HG03558 (cell line): ENCODE data around the gene RNGTT.
"Not testable (repeated sequence)": the region's sequence is repeated elsewhere in the genome, so short reads cannot be mapped to it uniquely, and the experiment has no call there.

Source experiments
- ATAC-seq: cut with Tn5 transposase; IDR thresholded peaks from one replicate; pipeline ENCODE4 v1.9.1; 2021; ENCODE audit warnings: moderate number of reproducible peaks; ENCODE audit not compliant: unreplicated experiment; ENCODE audit errors: extremely low read depth

The RNGTT gene

GRCh38 chr6:88963139-88964090, at the start of gene RNGTT:
TSS of gene RNGTT (minus strand) at chr6:88963618. CDS start at chr6:88963409, 209 bp downstream.
- ATAC-seq: peak; percentile 74

DNA sequence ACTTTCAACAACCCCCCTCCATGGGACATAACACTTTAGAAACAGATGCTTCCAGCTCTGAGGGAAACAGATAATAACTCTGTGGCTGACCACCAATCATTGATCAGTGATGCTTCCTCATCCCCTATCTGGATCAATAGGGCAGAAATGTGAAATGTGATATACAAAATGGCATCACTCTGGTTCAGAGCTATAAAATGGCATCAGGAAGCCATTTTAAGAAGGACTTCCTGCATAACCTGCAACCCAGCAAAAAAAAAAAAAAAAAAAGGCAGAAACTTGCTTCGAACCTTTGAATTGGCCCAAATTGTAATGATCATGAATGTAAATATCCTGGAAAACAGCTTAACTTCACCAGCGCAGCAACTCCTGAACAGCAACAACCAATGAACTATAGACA, 48.0 kb upstream of the RNGTT start:
- no peak for ATAC-seq

DNA sequence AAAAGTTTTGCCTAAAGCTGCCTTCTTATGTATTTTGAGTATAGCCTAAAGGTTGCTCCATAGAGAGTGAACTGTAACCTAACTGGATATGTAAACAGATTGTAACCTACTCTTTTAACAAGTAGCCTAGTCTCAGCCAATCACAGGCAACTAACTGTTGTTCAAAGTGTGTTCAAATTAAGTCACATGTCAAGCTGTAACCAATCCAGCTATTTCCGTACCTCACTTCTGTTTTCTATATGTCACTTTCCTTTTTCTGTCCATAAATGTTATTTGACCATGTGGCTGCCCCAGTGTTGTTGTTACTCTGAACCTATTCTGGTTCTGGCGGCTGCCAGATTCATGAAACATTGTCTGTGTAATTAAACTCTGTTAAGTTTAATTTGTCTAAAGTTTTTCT, 47.4 kb upstream of the RNGTT start:
- ATAC-seq: no peak

GRCh38 chr6:89009624-89010059, 46.2 kb upstream of the RNGTT start:
- no peak for ATAC-seq

DNA sequence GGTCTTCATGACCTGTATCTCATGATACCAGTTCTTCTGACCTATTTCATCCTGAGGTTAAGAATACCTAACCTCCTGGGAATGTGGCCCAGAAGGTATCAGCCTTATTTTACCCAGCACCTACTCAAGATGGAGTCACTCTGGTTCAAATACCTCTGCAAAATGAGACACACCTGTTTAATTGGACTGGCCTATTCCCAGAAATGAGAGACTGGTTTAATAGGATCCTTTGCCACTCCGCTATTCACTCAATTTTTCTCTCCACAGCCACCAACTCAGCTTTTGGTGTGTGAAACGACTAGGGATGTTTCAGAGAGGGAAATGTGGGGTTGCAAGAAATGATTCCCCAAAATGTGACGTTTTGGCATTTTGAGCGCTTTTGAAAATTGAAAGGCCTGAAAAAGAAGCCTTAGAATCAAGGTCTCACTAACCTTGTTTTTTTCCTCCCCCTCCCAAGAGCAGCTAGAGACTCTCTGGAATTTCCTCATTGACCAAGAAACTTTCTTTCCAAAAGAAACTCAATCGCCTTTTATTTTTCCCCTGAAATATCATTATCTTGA, 45.5 kb upstream of the RNGTT start:
- ATAC-seq: no peak

DNA sequence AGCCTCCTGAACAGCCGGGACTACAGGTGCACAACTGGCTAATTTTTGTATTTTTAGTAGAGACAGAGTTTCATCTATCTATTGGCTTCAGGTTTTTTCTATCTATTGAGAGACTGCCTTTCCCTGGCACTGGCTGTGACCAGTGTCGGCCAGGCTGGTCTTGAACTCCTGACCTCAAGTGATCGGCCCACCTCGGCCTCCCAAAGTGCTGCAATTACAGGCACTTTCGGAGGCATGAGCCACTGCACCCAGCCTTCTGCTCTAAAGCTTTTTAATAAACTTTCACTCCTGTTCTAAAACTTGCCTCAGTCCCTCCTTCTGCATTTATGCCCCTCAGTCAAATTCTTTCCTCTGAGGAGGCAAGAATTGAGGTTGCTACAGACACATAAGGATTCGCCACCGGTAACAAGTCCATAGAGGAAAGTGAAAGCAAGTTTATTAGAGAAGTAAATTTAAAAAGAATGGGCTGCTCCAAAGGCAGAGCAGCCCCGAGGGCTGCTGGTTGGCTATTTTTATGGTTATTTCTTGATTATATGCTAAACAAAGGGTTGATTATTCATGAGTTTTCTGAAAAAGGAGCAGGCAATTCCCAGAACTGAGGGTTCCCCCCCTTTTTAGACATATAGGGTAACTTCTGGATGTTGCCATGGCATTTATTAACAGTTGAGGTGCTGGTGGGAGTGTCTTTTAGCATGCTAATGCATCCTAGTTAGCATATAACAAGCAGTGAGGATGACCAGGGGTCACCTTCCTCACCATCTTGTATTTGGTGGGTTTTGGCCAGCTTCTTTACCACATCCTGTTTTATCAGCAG, 44.8 kb upstream of the RNGTT start:
- ATAC-seq: no peak

- ATAC-seq: no peak
Observed at GRCh38 chr6:89007209-89008000, 44.0 kb upstream of the RNGTT start.

- ATAC-seq: no peak
Observed at GRCh38 chr6:89002523-89002922, 39.1 kb upstream of the RNGTT start.

- no peak for ATAC-seq
Observed at GRCh38 chr6:88997327-88997726, 33.9 kb upstream of the RNGTT start.

DNA sequence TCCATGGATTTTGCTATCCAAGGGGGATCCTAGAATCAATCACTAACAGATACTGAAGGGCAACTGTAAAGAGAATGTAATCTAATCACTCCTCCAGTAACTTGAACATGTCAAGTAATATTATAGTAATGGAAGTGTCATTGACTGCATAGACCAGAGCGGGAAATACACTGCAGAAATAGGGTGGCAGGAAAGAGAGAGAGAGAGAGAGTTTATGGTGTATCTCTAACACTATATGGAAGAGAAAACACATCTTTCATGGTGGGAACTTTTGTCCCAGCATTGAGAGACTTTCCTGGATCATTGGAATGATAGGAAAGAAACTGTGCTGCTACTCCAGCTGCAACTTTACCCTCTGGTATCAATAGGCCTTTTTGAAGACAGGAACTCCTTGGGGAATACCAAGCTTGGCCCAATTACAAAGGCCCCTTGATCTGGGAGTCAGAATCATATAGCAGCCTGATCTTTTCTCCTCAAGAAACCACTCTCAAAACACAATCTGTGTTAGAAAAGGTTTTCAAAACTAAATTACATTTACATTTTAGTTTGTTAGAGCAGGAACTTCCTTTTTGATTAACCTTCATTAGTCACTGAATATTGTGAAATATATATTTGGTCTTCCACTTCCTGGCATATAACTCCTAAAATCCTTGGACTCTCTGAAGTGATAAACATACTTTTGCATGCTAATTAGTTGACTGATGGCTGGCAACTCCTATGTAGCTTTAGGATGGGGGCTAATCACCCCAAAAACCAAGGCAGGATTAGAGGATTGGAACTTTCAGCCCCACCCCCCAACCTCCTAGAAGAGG, 29.5 kb upstream of the RNGTT start:
- ATAC-seq: no peak

- no peak for ATAC-seq
Observed at GRCh38 chr6:88989215-88989614, 25.8 kb upstream of the RNGTT start.

- no peak for ATAC-seq
Observed at GRCh38 chr6:88987922-88988321, 24.5 kb upstream of the RNGTT start.

- no peak for ATAC-seq
Observed at GRCh38 chr6:88985901-88986300, 22.5 kb upstream of the RNGTT start.

DNA sequence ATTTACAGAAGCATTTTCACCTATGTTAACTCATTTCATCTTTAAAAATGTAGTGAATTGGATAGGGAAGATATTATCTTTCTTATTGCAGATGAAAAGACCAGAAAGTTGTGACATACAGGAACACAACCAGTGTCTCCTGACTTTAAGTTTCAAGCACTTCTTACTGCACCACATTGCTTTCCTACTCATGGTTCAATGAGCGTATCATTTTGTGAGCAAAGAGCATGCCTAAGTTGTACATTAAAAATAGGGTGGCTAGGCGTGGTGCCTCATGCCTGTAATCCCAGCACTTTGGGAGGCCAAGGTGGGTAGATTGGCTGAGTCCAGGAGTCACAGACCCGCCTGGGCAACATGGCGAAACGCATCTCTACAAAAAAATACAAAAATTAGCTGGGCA, 21.2 kb upstream of the RNGTT start:
- no peak for ATAC-seq

DNA sequence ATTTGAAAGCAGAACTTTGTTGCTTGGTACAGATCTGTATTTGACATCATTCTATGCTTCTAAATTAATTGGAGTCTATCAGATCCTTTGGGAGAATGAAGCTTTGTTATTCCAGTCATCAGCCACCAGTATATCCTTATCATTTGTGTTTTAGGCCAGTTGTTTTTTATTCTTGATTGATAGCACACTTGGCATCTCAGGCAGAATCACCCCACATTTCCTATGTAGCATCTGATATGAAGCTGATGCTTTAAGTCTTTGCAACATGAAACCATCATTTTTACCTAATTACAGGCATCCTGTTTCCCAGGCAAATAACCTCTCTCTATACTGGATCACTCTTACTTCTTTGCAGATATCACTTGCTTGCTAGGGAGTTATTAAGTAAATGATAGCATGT, 20.7 kb upstream of the RNGTT start:
- ATAC-seq: no peak

DNA sequence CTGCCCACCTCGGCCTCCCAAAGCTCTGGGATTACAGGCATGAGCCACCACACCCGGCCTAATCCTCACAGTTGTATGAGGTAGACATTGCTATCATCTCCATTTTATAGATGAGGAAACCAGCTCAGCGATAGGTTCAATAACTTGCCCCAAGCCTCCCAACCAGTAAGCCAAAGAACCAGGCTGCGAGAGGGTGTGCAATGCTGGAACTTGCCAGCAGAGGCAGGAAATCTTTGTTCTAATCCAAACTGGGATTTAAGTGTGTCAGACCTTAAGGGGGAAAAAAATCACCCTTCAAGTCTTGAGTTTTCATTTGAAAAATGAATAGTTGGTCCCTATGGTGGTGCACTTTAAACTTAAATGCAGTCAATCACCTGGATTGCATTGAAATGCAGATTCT, 20.1 kb upstream of the RNGTT start:
- ATAC-seq: no peak

- not testable (repeated sequence) for ATAC-seq
Observed at GRCh38 chr6:88983129-88983528, 19.7 kb upstream of the RNGTT start.

DNA sequence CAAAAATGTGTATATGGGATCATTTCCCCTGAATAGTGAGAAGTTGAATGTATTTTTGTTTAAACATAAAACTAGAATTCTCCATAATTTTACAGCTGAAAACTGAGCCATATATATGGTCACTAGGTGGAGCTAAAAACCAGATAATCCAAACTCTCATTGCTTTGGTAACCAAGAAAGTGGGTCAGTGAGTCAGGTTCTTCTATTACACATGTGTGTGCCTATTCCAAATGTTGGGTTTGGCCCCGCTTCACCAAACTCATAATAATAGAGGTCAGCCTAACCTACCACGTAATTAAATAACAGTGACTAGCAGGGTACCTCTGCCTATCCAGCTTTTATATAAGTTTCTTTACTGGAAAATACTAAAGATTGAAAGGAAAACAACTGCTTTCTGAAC, 19.3 kb upstream of the RNGTT start:
- no peak for ATAC-seq

GRCh38 chr6:88975369-88975768, 12.0 kb upstream of the RNGTT start:
- ATAC-seq: no peak
